T-helper 2 cell treated with Interferon-gamma antibody and Interleukin-4, amounts not matched to agents 5 μg/mL and 100 μg/mL, for 36 hours (primary cell): Measurements from ENCODE around the gene F2RL1.
"Not testable (repeated sequence)": the region's sequence is repeated elsewhere in the genome, so short reads cannot be mapped to it uniquely, and the experiment has no call there.

Source experiments
- DNase-seq: peaks from one replicate; pipeline ENCODE4 v3.0.0; 2021; ENCODE audit warnings: low spot score
- H3K27ac Mint-ChIP-seq: one replicate; pipeline ENCODE4 v1.8.0; 2021; ENCODE audit warnings: mild to moderate bottlenecking, mixed read lengths
- H3K27me3 Mint-ChIP-seq: one replicate; pipeline ENCODE4 v1.8.0; 2021; ENCODE audit warnings: low read depth, mixed read lengths
- H3K36me3 Mint-ChIP-seq: one replicate; pipeline ENCODE4 v1.8.0; 2021; ENCODE audit warnings: low read depth, mixed read lengths
- H3K4me1 Mint-ChIP-seq: one replicate; pipeline ENCODE4 v1.8.0; 2021; ENCODE audit warnings: low read depth, mixed read lengths
- H3K4me3 Mint-ChIP-seq: one replicate; pipeline ENCODE4 v1.8.0; 2022; ENCODE audit warnings: mild to moderate bottlenecking, moderate library complexity, mixed read lengths
- H3K9me3 Mint-ChIP-seq: one replicate; pipeline ENCODE4 v1.8.0; 2021; ENCODE audit warnings: mixed read lengths

Gene F2RL1

GRCh38 chr5:76791461-76791860 is 27.4 kb upstream of the F2RL1 start:
- H3K27ac Mint-ChIP-seq: no peak overlapping the region
- H3K9me3 Mint-ChIP-seq: peaks cover 9% of the 10 kb centered on the region
- no peak for DNase-seq
- no peaks in the 10 kb centered on the region for H3K36me3 Mint-ChIP-seq
- no peak overlapping the region for H3K4me3 Mint-ChIP-seq
- no peaks in the 10 kb centered on the region for H3K27me3 Mint-ChIP-seq
- peaks cover 16% of the 10 kb centered on the region for H3K4me1 Mint-ChIP-seq

- Mint-ChIP-seq H3K27ac (no peak overlapping the region), H3K4me3 (no peak overlapping the region), H3K4me1 (peaks cover 13% of the 10 kb centered on the region), H3K9me3 (peaks cover 1% of the 10 kb centered on the region), H3K36me3 (no peaks in the 10 kb centered on the region), H3K27me3 (no peaks in the 10 kb centered on the region)
- DNase-seq: no peak
Observed at GRCh38 chr5:76794871-76795270, 24.0 kb upstream of the F2RL1 start.

DNA sequence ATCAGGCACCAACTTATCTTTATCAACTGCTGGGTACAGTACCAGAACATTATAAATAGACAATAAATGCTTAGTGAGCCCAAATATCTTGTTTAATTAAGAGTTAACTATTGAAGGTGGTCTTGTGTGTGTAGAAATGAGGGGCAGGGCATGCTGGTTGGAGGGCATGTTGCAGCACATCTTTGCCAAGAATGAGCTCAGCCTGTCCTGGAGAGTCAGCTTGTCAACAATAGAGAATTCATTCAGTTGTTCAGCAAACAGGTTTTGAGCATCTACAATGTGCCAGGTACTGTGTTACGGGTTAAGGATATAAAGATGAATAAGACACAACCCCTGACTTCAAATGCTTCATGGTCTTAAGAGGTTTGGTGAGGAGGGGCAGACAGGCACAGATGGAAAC is 19.2 kb upstream of the F2RL1 start:
- no peaks in the 10 kb centered on the region for H3K36me3 Mint-ChIP-seq
- H3K4me1 Mint-ChIP-seq: no peaks in the 10 kb centered on the region

GRCh38 chr5:76800579-76800978 is 18.3 kb upstream of the F2RL1 start:
- H3K4me3 Mint-ChIP-seq: no peak overlapping the region
- H3K27me3 Mint-ChIP-seq: peaks cover 13% of the 10 kb centered on the region
- no peak for DNase-seq
- no peak overlapping the region for H3K27ac Mint-ChIP-seq
- no peaks in the 10 kb centered on the region for H3K36me3 Mint-ChIP-seq
- H3K4me1 Mint-ChIP-seq: no peaks in the 10 kb centered on the region
- no peaks in the 10 kb centered on the region for H3K9me3 Mint-ChIP-seq

More for the DNA sequence above, 19.2 kb upstream of the F2RL1 start:
- H3K27me3 Mint-ChIP-seq: peaks cover 13% of the 10 kb centered on the region
- no peak for DNase-seq
- no peak overlapping the region for H3K4me3 Mint-ChIP-seq
- H3K27ac Mint-ChIP-seq: no peak overlapping the region
- no peaks in the 10 kb centered on the region for H3K9me3 Mint-ChIP-seq

DNA sequence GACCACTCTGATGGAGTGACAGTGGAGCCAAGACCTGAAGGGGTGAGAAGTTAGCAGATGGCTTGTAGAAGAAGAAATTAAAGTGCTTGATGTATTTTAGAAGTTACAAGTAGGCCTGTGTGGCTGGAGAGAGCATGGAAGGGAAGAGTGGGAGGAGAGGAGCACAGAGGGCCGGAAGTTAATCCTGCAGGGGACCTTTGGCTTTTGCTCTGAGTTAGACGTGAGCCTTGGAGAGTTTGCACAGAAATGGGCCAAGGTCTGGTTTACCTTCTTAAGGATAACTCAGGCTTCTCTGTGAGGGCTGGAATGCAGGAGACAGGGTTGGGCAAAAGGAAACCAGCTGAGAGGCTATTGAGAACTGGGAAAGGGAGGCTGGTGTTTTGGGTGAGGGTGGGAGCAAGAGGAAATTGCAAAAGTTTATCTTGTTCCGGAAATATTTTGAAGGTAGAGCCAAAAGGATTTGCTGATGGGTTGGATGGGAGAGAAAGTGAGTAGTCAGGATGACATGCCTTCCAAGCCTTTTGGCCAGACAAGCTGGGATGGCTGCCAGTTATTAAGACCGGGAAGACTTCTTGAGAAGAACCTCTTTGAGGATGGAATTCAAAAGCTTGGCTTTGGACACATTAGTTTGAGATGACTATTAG is 17.5 kb upstream of the F2RL1 start:
- H3K27me3 Mint-ChIP-seq: peaks cover 13% of the 10 kb centered on the region
- no peak for DNase-seq
- H3K4me3 Mint-ChIP-seq: no peak overlapping the region
- no peak overlapping the region for H3K27ac Mint-ChIP-seq
- H3K4me1 Mint-ChIP-seq: no peaks in the 10 kb centered on the region
- H3K9me3 Mint-ChIP-seq: no peaks in the 10 kb centered on the region
- no peaks in the 10 kb centered on the region for H3K36me3 Mint-ChIP-seq

DNA sequence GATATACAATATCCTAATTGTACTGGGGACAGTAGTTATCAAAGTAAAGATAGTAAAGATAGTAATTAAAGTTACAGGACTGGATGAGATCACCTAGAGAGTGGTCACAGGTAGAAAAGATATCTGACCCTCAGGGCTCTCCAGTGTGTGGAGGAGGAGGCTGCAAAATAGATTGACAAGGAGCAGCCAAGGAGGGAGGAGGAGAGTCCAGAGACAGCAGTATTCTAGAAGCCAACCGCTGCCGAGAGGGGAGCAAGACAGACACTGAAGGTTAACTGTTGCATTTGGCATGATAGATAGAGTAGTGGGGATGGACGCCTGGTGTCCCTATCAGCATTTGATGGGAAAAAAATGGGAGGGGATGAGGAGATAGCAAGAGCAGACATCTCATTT is 17.0 kb upstream of the F2RL1 start:
- Mint-ChIP-seq H3K4me1 (no peaks in the 10 kb centered on the region), H3K4me3 (no peak overlapping the region), H3K36me3 (no peaks in the 10 kb centered on the region), H3K9me3 (no peaks in the 10 kb centered on the region), H3K27ac (no peak overlapping the region), H3K27me3 (peaks cover 13% of the 10 kb centered on the region)
- no peak for DNase-seq

GRCh38 chr5:76804266-76804665 is 14.6 kb upstream of the F2RL1 start:
- H3K36me3 Mint-ChIP-seq: no peaks in the 10 kb centered on the region
- no peak overlapping the region for H3K4me3 Mint-ChIP-seq
- no peaks in the 10 kb centered on the region for H3K4me1 Mint-ChIP-seq
- H3K27ac Mint-ChIP-seq: no peak overlapping the region
- H3K9me3 Mint-ChIP-seq: no peaks in the 10 kb centered on the region
- no peak for DNase-seq
- H3K27me3 Mint-ChIP-seq: peaks cover 13% of the 10 kb centered on the region

DNA sequence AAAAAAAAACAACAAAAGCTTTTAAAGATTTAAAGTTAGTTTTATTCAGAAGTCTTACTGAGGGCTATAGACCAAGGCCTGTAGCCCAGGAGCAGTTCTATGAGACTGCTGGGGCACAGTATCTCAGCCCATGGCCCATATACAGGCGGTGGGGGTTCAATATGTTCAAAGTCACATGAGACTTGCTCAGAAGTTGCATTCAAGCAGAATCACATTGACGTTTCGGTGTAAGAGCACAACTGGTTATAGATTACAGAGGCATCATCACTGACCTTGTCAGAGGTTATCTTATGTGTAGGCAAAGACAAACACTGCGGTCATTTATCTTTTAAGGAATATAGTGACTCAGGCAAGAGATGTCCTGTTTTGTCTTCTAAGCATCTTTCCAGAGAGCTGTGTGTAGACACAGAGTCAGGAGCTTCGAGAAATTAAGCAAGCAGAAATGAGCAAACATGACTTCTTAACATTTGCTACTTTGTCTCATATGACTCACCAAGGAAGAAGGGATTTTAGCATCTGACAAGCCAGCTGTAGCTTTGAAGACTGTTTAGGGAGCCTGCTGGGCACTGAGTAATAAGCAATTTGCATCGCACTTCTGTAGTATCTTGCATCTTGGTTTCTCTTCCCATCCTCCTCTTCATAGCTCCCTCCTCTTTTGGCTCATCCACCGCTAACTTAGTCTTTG is 12.9 kb upstream of the F2RL1 start:
- Mint-ChIP-seq H3K36me3 (no peaks in the 10 kb centered on the region), H3K4me1 (no peaks in the 10 kb centered on the region), H3K27me3 (peaks cover 11% of the 10 kb centered on the region), H3K27ac (no peak overlapping the region), H3K9me3 (no peaks in the 10 kb centered on the region), H3K4me3 (no peak overlapping the region)
- DNase-seq: no peak

- no peaks in the 10 kb centered on the region for H3K36me3 Mint-ChIP-seq
- no peak overlapping the region for H3K27ac Mint-ChIP-seq
- no peak for DNase-seq
- H3K9me3 Mint-ChIP-seq: no peaks in the 10 kb centered on the region
- no peaks in the 10 kb centered on the region for H3K4me1 Mint-ChIP-seq
- H3K4me3 Mint-ChIP-seq: no peak overlapping the region
- H3K27me3 Mint-ChIP-seq: peaks cover 4% of the 10 kb centered on the region
Observed at GRCh38 chr5:76807296-76807695, 11.5 kb upstream of the F2RL1 start.

- Mint-ChIP-seq H3K4me1 (no peaks in the 10 kb centered on the region), H3K27me3 (peaks cover 2% of the 10 kb centered on the region), H3K27ac (no peak overlapping the region), H3K4me3 (no peak overlapping the region), H3K9me3 (no peaks in the 10 kb centered on the region), H3K36me3 (no peaks in the 10 kb centered on the region)
- DNase-seq: no peak
Observed at GRCh38 chr5:76808141-76808691, 10.6 kb upstream of the F2RL1 start.

DNA sequence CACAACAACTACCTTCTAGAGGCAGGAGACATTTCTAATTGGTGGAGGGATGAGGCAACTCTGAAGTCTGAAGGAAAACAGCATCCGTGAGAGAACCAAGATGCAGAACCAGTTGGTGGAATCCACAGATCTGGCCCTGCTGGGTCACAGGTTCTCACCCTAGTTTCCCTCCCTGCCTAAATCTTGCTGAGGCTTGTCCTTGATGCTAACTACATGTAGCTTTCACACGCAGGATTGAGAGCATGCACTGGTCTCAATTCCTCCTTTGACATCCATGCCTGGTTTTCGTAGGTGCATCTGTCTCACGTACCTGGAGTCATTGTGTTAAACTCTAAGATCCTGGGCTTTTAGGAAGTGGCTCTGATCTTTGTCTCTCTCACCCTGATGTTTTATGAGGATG is 9.7 kb upstream of the F2RL1 start:
- peaks cover 2% of the 10 kb centered on the region for H3K4me1 Mint-ChIP-seq
- H3K9me3 Mint-ChIP-seq: no peaks in the 10 kb centered on the region
- no peak overlapping the region for H3K27ac Mint-ChIP-seq
- no peak overlapping the region for H3K4me3 Mint-ChIP-seq
- H3K36me3 Mint-ChIP-seq: no peaks in the 10 kb centered on the region
- peaks cover under 1% of the 10 kb centered on the region for H3K27me3 Mint-ChIP-seq
- DNase-seq: no peak

DNA sequence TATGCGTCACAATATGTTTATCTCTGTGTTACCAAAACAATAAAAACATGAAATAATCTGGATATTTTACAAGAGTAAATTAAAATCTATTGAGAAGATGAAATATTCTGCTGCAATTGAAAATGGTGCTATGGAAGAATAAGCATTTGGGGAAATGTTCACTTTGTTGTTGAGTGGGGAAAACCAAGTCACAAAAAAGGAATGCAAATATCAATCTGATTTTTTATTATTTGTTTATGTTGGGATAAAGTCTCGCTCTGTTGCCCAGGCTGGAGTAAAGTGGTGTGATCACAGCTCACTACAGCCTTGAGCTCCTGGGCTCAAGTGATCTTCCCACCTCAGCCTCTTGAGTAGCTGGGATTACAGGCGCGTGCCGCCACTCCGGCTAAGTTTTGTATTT is 8.6 kb upstream of the F2RL1 start:
- peaks cover 4% of the 10 kb centered on the region for H3K4me1 Mint-ChIP-seq
- peaks cover 3% of the 10 kb centered on the region for H3K27me3 Mint-ChIP-seq
- H3K9me3 Mint-ChIP-seq: no peaks in the 10 kb centered on the region
- DNase-seq: no peak
- H3K4me3 Mint-ChIP-seq: no peak overlapping the region
- no peak overlapping the region for H3K27ac Mint-ChIP-seq
- H3K36me3 Mint-ChIP-seq: no peaks in the 10 kb centered on the region

DNA sequence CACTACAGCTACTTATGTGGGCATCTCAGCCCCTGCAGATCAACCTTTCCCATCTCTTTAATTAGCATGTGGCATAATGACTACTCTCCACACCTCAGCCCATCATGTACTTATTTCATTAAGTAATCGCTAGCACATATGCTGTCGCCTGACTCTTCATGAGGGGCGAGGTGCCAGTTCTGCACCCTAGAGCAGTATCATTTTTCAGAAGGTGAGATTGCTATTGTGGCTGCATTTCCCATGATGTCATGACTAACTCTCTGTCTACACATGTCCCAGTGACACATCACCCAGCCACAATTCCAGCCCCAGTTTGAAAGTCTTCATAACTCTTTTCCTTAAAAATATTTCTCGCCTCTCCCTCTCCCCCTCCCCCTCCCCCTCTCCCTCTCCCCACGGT is 7.6 kb upstream of the F2RL1 start:
- no peak for DNase-seq
- H3K4me3 Mint-ChIP-seq: no peak overlapping the region
- H3K4me1 Mint-ChIP-seq: peaks cover 4% of the 10 kb centered on the region
- peaks cover 13% of the 10 kb centered on the region for H3K27me3 Mint-ChIP-seq
- no peak overlapping the region for H3K27ac Mint-ChIP-seq
- H3K9me3 Mint-ChIP-seq: no peaks in the 10 kb centered on the region
- no peaks in the 10 kb centered on the region for H3K36me3 Mint-ChIP-seq

GRCh38 chr5:76812209-76812608 is 6.6 kb upstream of the F2RL1 start:
- H3K4me3 Mint-ChIP-seq, H3K4me1 Mint-ChIP-seq, H3K27ac Mint-ChIP-seq, H3K36me3 Mint-ChIP-seq, H3K9me3 Mint-ChIP-seq, DNase-seq: not testable (repeated sequence)
- H3K27me3 Mint-ChIP-seq: peaks cover 23% of the 10 kb centered on the region
